HG03045 (cell line): ENCODE data around the gene TK2.
A peak's percentile ranks its signal among the peaks of the same experiment; 100 is the strongest.
"Not testable (repeated sequence)": the region's sequence is repeated elsewhere in the genome, so short reads cannot be mapped to it uniquely, and the experiment has no call there.

Experiments used
- ATAC-seq: cut with Tn5 transposase; IDR thresholded peaks from one replicate; pipeline ENCODE4 v1.9.1; 2021; ENCODE audit warnings: mild to moderate bottlenecking, moderate library complexity; ENCODE audit not compliant: unreplicated experiment

The TK2 gene

DNA sequence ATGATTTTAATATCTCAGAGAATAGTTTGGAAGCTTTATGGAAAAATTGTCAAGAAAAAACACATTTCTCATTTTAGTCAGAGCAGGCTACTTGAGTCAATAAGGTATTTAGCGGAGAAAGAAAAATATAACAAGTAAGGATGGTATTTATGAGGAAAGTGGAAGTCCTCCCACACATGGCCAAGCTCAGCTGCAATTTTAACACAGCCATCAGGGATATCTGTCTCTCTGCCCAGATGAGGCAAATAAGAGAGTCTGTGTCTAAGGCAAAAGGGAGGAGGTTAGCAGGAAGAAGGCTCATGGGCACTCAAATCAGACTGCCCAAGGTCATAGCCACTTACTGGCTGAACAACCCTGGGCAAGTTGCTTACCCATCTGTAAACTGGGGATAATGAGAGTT is 24.2 kb upstream of the TK2 start:
- no peak for ATAC-seq

DNA sequence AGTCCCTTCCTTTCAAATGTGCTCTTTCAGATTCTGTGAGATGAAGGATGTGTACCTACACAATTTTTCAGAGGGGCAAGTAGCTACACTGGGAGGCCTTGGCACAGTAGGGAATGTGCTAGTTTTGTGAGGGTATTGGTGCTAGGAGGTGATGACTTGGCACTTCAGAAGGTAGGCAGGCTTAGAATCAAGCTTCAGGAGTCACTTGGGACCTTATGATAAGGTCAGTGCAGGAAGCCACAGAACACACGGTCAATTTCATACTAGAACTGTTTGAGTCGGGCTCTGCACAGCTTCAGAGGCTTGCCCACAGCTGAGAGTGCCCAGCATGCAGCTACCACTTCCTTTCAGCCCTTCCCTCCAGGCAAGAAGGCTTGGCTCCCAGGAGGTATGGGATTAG is 22.4 kb upstream of the TK2 start:
- no peak for ATAC-seq

DNA sequence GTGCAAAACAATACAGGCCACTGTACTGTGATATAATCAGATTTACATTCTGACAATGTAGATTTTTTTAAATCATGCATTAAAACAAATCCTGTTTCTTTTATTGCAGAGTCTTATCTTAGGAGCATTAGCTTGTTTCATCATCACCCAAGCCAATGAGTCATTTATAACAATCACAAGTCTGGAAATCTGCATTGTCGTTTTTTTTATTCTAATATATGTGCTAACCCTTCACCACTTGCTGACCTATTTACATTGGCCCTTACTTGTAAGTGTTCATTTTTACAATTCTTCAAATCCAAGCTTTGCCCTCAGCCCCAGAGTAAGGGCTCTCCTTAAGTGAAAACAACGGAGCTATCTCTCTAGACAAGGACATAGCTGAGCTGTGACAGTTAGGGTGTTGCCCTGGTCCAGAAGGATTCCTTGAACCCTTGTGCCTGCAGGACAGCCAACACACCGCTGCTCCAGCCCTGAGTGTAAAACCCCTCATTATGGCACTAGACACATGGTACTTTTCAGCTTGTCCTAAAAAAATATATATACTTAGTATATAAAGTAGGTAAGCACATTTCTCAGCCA is 20.0 kb upstream of the TK2 start:
- no peak for ATAC-seq

DNA sequence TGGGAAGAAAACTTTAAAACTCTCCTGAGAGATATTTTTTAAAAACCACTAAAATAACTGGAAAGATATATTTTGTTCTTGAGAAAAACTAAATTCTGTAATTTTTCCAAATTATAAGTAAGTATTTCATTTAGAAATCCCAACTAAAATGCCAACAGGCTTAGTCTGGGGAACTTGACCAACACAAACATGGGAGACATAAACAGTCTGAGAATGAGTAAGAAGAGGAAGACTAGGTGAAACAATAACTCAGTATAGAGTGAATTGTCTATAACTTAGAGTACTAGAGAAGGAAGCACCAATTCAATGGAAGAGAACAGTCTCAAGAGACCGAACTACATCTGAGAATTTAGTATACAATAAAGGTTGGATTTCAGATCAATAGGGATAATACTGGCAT is 19.2 kb upstream of the TK2 start:
- no peak for ATAC-seq

DNA sequence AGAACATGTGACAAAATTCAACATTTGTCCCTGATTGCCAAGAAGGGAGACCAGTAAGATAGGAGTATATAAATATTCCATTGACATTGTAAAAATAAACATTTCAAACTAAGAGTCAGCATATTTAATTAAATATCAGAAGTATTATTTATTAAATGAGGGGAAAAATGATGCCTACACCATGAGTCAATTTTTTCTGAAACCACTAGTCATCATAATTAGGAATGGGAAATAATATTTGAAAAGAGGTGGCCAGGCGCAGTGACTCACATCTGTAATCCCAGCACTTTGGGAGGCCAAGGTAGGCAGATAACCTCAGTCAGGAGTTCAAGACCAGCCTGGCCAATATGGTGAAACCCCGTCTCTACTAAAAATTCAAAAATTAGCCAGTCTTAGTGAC is 18.4 kb upstream of the TK2 start:
- ATAC-seq: no peak

DNA sequence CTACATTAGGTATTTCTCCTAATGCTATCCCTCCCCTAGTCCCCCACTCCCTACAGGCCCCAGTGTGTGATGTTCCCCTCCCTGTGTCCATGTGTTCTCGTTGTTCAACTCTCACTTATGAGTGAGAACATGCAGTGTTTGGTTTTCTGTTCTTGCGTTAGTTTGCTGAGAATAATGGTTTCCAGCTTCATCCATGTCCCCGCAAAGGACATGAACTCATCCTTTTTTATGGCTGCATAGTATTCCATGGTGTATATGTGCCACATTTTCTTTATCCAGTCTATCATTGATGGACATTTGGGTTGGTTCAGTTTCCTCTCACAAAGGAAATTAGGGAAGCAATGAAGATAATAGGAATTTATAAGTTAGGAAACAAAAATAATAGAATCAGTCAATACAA is 17.3 kb upstream of the TK2 start:
- ATAC-seq: not testable (repeated sequence)

DNA sequence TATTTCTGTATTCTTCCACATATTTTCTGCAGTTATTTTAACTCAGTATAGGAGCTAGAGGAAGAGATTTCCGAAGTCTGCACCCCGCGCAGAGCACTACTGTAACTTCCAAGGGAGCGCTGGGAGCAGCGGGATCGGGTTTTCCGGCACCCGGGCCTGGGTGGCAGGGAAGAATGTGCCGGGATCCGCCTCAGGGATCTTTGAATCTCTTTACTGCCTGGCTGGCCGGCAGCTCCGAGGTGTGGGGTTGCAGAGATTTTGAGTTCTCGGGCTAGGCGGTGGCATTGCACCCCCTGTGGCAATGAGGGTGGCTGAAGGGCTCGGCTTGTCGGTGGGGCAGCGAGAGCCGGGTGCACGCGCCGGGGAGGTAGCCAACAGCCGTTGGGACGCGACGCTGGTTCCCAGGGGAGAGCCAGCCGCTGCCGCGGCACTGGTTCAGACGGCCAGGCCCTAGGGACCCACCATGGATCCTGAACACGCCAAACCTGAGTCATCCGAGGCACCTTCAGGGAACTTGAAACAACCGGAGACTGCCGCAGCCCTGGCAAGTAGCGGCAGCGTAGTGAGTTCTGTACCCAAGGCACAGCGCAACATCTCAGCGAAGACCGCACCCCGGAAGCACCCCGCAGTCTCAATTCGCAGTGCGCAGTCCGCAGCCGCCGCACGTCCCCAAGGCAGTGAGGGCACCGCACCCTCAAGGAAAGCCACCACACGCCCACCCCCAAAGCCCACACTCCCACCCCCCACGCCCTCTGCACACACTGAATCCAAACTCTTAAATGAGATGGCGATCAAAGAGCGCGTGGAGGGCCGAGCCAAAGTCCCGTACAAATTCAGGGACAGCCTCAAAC is 16.4 kb upstream of the TK2 start, which contains the start of gene CMTM1:
Gene CMTM1, plus strand, starts transcription at position 389 of the 851 bp plus-strand sequence. Its CDS starts 75 bp downstream, at position 464.
- no peak for ATAC-seq

DNA sequence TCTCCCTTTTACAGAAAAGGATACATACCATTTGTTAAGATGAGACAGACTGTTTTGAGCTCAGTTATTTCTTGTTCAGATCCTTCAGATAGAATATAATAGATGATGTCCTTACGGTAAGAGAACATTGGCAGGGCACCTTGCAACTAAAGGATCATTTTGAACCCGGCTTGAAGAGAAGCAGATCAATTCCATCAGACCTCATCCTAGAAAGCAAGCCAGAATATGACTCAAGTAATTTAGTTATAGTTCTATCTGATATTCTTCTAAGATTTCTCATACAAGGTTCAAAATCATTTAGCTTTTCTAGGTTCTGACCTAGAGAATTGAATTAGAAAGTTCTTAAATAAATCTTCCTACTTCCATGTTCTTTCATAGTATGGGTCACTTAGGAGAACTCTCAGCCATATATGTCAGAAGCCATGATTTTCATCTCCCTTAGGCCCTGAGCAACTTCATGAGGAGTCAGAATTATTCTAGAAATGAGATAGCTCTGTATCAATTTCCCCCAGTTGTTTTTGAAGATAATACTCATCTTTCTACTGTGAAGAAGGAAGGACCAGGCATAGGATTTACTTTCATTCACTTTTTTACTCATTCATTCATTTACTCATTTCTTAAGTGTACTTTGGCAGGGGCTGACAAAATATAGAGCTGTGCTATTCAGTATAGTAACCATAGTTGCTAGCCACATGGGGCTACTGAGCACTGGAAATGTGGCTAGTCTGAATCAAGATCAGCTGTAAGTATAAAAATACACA is 13.8 kb upstream of the TK2 start:
- no peak for ATAC-seq

DNA sequence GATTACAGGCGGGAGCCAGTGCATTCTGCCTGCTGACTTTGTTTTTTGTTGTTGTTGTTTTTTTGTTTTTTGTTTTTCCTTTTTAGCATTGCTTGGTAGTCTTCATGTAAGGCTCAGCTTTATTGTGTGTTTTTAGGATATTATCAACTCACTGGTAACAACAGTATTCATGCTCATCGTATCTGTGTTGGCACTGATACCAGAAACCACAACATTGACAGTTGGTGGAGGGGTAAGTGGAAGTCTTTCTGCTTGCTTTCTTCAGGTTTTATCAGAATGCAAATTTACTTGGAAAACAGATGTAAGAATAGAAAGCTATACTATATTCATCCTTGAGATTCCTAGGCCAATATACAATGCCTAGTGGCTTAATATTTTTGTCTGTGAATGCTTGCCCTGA is 13.1 kb upstream of the TK2 start:
- no peak for ATAC-seq

DNA sequence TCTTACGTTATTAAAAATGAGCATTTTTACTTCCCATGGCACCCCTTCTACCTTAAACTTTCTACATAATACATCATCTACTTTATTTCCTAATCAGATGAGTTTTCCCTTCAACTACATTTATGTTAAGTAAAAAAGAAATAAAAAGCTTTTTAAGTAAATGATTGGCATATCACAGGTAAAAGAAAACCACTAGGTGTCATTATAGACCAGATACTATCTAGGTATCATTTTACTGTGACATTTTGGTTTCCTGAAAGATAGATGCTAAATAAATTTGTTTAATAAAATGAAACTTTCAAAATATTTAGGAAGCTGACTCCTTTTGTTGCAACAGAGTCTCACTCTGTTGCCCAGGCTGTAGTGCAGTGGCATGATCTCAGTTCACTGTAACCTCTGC is 12.5 kb upstream of the TK2 start:
- ATAC-seq: no peak

DNA sequence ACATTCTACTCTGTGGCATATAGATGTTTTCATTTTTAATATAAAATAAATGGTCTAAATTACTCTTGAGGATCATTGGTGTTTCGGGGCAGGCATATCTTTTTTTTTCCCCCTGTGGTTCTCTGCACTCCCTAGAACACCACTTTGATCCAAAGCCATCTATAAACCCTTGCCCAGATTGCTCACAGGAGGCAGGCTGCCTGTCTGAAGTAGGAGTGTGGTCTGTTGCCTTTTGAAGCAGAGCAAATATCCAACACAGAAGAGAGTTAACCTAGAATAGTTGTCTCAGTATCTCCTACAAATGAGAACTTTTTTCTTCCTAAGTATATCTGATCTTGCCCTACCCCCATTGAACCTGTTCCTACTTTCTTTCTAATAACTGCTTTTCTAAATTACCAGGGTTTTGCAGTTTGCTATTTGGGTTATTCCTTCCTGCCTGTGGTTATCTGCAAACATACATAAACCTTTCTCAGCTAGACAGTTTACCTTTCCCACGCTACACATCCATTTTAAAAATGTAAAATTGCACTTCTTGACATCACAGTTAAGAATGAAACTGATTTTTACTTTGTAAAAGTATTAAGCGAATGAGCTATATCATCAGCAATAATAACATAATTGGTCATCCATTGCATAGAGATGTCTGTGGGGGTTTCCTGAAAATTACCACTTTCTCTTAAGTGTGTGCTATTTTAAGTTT is 11.6 kb upstream of the TK2 start:
- ATAC-seq: no peak

DNA sequence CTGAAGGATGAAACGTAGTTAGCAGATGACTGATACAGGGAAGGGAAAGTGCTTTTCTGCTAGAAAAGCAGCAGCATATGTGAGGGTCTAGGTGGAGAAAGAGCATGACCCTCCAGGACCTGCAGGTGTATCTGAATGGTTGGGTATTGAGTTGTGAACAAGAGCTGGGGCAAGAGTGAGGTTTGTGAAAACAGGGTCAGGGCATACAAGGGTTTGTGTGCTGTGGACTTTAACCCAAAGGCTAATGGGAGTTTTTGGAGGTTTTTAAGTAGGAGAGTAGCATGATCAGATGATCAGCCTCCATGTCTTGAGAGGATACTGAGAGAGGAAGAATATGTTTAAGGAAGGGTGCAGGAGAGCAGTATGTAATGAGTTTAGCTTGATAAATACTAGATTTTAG is 10.2 kb upstream of the TK2 start:
- no peak for ATAC-seq

DNA sequence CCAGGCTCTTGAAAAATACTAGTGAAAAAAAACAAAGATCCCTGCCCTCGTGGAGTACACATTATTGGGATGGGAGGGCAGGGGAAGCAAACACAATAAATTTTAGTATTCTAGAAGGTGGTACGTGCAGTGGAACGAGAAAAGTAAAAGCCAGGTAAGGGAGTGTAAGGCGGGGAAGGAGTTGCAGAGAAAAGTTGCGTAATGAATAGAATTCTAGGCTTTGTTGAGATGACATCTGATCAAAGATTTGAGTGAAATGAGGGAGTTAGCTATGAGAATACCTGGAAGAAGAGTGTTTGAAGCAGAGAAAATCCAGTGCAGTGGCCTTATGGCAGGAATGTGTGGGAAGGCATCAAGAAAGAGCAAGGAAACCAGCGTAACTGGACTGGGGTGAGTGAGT is 4.6 kb upstream of the TK2 start:
- no peak for ATAC-seq

DNA sequence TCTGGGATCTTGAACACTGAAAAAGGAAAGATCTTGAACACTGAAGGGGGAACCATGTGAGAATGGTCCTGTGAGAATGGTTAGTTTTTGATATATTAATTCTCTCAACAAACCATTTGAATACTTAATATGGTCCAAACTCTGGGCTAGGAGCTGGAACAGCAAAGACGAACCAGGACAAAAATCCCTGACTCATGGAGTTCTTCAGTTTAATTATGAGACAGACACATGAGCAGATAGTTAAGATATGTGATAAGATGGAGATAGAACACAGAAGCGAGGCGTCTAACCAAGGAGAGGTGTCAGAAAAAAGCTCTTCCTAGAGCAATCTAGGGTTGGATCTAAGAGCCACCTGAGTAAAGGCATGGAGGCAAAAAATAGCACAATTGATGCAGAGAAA is 4.1 kb upstream of the TK2 start:
- no peak for ATAC-seq

DNA sequence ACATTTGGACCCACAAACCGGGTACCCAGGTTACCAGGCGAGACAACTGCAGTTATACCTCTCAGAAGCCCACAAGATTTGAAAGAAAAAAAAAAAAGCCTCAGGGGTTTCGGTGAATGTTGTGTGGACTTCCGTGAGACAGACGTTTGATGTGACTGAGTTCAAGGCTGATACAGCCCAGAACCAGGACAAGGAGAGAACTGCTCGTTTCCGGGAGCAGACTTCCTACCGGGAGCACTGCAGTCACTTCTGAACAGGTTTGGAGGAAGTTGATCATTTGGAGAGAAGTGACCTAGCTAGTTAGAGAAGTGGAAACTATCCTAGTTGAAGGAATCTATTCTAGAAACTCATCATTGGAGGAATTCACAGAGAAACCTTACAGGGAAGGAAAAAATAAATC is 3.3 kb upstream of the TK2 start:
- no peak for ATAC-seq

DNA sequence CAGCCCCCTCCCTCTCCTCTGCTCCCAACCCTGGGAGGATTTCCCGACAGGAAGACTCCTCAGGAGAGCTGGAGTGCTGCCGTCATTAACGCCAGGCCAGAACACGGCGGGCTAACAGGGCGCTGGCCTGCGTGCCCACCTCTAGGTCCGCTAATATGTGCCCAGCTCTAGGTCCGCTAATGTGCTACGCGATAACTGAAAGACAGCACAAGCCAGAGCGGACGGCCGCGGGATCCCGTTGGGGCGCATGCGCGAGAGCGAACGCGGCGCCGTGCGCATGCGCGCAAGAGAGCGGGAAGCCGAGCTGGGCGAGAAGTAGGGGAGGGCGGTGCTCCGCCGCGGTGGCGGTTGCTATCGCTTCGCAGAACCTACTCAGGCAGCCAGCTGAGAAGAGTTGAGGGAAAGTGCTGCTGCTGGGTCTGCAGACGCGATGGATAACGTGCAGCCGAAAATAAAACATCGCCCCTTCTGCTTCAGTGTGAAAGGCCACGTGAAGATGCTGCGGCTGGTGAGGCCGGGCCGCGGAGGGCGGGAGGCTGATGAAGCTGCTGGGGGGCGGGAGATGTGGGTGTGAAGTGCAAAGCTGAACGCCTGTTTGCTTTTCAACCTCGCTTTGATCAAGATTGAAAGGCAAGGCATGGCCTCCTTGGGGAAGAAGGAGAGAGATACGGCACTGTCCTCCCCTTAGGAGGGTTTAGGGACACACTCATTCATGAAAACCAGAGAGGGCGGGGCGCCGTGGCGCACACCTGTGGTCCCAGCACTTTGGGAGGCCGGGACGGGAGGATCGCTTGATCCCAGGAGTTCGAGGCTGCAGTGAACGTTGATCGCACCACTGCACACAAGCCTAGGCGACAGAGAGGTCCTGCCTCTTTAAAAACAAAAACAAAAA is 2.6 kb upstream of the TK2 start, which contains the start of gene CKLF:
Gene CKLF, plus strand, starts transcription at position 291 of the 892 bp plus-strand sequence. Its CDS starts 140 bp downstream, at position 431.
- ATAC-seq: peak; percentile 63

DNA sequence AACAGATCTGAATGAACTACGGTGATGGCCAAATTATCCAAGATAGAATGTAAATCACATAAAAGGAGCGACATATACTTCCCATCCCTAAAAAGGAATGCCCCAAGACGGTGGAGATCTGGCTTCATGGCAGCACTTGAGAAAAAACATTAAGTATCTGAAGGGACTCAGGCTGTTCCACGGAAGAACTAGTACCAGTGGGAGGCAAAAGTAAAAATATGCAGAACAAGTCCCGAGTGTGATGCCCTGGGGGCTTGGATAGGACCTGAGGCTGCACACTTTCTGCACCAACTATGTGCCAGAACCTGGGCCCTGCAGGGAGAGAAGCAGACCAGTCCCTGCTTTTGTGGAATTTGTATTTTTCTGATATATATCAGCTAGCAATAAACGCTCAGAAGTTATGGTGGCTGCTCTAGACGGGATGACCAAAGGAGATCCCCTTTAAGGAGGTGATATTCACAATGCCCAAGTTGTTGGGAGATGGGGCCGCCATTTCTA is 1.9 kb upstream of the TK2 start:
- ATAC-seq: no peak

DNA sequence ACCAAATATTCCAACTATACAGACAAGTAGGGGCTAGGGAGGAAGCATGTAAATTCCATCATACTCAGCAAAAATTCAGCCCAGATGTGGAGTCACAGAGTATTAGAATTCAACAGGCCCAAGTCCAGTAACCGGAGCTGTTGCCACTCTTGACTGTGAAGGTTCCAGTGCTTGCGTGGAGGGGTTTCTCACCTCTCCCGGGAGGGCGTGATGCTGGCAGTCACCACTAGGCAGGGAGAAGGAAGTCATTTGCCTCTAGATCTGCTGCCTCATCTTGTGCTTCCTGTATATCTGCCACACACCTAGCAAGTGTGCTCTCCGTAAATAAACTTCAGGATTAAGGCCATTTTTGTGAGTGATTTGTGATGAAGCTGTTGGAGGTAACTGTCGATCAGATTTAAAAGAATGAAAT is 1.4 kb upstream of the TK2 start:
- ATAC-seq: no peak

DNA sequence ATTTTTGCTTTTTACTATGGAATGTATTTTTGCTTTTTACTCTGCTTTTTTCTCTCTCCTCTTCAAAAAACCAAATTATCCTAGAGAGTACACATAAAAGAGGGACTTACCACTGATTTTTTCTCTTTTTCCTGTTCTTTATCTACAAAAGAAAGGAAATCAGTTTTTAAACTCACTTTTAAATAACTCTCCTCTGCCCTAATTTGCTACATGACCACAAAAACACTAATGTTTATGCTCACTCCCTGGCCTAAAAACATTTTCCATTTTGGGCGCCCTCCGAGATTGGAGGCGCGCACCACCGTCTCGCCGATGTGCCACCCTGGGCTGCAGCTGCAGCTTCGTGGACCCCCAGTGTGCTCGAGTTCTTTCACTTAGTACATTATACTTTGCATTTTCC is 1.1 kb downstream of the TK2 start:
- no peak for ATAC-seq

DNA sequence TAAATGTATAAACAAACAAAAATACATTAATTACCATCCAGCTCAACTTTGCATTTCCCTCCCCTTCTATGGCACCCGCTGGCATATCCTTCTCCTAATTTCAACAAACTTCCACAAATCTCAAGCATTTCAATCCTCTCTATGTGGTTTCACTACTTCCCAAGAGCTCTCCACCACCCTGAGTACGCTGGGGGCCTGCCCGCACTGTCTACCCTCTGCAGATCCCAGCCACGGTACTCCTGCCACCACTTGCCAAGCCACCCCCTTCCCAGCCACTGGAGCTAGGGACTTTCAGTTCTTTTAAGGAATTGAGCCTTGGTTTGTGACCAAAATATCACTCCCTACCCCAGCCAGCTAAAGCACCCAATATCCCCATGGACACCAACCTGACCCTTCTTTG is 1.9 kb downstream of the TK2 start:
- no peak for ATAC-seq
